GM11168 (cell line): ENCODE data around the gene SLC39A1.
"Not testable (repeated sequence)": the region's sequence is repeated elsewhere in the genome, so short reads cannot be mapped to it uniquely, and the experiment has no call there.

Source experiments
- in situ Hi-C: fragments of 300-500 bp; cut with MboI; formaldehyde crosslinking; loops from one replicate; pipeline ENCODE4 v1.12.0; 2022; ENCODE audit warnings: low sequenced_read_pairs; ENCODE audit not compliant: unreplicated experiment

SLC39A1 gene

DNA sequence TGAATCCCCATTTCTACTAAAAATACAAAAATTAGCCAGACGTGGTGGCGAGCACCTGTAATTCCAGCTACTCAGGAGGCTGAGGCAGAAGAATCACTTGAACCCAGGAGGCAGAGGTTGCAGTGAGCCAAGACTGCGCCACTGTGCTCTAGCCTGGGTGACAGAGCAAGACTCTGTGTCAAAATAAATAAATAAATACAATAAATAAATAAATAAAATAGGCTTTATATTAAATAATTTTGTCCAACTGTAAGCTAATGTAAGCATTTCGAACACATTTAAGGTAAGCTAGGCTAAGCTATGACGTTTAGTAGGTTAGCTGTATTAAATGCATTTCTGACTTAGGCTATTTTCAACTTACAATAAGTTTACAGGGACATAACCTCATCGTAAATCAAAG, 52.8 kb downstream of the SLC39A1 start:
- in situ Hi-C loops = not testable (repeated sequence)
